Tongue (tissue), 2 donors: Measurements from ENCODE around the gene TAX1BP1. TPM values are rescaled to one million over a fixed set of nuclear protein-coding genes. Genes with fewer than 3 reads are reported as not detected.
A peak's percentile ranks its signal among the peaks of the same experiment; 100 is the strongest.
"Not testable (repeated sequence)": the region's sequence is repeated elsewhere in the genome, so short reads cannot be mapped to it uniquely, and the experiment has no call there.

ENCODE experiments used
- DNase-seq: peaks from one replicate; pipeline ENCODE4 v3.0.0-alpha.2; 2015
- total RNA-seq: library from RNA; depleted of rRNA; stranded (reverse); fragments of >200 nt; gene quantifications from one replicate; pipeline ENCODE4 v1.2.3, GENCODE V29; 2014

The TAX1BP1 gene
- total RNA-seq, 1 donor from 2014 or later, result 84.7 TPM

GRCh38 chr7:27846388-27846787 is 106.4 kb downstream of the TAX1BP1 start:
- no peak for DNase-seq

GRCh38 chr7:27850531-27850930 is 110.6 kb downstream of the TAX1BP1 start:
- DNase-seq, result no peak

GRCh38 chr7:27856703-27857485 is 116.9 kb downstream of the TAX1BP1 start:
- not testable (repeated sequence) for DNase-seq

- no peak for DNase-seq
These were observed 120.8 kb downstream of the TAX1BP1 start for GRCh38 chr7:27860800-27861199.

GRCh38 chr7:27861747-27862146 is 121.8 kb downstream of the TAX1BP1 start:
- no peak for DNase-seq

- DNase-seq, result no peak
These were observed 123.9 kb downstream of the TAX1BP1 start for GRCh38 chr7:27863880-27864279.

GRCh38 chr7:27866256-27866655 is 126.3 kb downstream of the TAX1BP1 start:
- no peak for DNase-seq

GRCh38 chr7:27866828-27867672 is 127.1 kb downstream of the TAX1BP1 start:
- DNase-seq, result no peak

- DNase-seq, result no peak
These were observed 128.2 kb downstream of the TAX1BP1 start for GRCh38 chr7:27868131-27868550.

GRCh38 chr7:27869056-27869455 is 129.1 kb downstream of the TAX1BP1 start:
- no peak for DNase-seq

GRCh38 chr7:27870595-27870994 is 130.6 kb downstream of the TAX1BP1 start:
- no peak for DNase-seq

GRCh38 chr7:27871086-27871485 is 131.1 kb downstream of the TAX1BP1 start:
- DNase-seq, result no peak

GRCh38 chr7:27871866-27872265 is 131.9 kb downstream of the TAX1BP1 start:
- no peak for DNase-seq

GRCh38 chr7:27872356-27873275 is 132.7 kb downstream of the TAX1BP1 start:
- DNase-seq, result peak; percentile 50

GRCh38 chr7:27873981-27874957 is 134.3 kb downstream of the TAX1BP1 start:
- no peak for DNase-seq

- no peak for DNase-seq
These were observed 135.1 kb downstream of the TAX1BP1 start for GRCh38 chr7:27875061-27875460.

GRCh38 chr7:27875832-27876231 is 135.9 kb downstream of the TAX1BP1 start:
- DNase-seq, result no peak

GRCh38 chr7:27876756-27877155 is 136.8 kb downstream of the TAX1BP1 start:
- DNase-seq, result no peak
